ENCODE data around the gene WSB2.

DNA sequence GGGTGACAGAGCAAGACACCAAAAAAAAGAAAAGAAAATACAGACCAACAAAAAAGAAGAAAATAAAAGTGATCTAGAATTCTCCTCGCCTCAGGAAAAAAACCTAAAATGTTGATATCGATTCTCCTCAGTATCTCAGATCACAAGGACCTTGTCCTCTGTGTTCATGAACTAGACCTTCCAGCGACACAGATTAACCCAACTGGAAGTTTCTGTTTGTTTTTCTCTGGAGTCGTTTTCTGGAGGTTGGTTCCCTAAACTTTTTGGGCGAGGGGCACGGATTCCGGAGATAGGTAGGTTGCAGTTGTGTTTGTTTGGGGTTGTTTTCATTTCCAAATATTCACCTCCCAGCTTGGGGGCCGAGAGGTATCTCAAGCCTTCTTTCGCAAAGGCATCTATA lies 45.0 kb downstream of the WSB2 start:
- TF ChIP-seq GABPA (IDR thresholded peaks at IDR 0.05 in 1 of 2, conservative IDR thresholded peaks at IDR 0.05 in 1 of 2) (no peak), EGR1 (IDR thresholded peaks at IDR 0.05; ENCODE audit: low read depth in 2 of 2) (no peak), RAD21 (IDR thresholded peaks at IDR 0.05) (no peak), TAF1 (conservative IDR thresholded peaks at IDR 0.05) (no peak), FOXA1 (IDR thresholded peaks at IDR 0.05) (no peak), SP1 (IDR thresholded peaks at IDR 0.05) (peak; percentile 36), HNF4G (IDR thresholded peaks at IDR 0.05) (peak; percentile 63), JUND (IDR thresholded peaks at IDR 0.05) (peak in 1 of 2 donors; percentile 50), YY1 (IDR thresholded peaks at IDR 0.05) (no peak)
- TF ChIP-seq, protein P1, sequence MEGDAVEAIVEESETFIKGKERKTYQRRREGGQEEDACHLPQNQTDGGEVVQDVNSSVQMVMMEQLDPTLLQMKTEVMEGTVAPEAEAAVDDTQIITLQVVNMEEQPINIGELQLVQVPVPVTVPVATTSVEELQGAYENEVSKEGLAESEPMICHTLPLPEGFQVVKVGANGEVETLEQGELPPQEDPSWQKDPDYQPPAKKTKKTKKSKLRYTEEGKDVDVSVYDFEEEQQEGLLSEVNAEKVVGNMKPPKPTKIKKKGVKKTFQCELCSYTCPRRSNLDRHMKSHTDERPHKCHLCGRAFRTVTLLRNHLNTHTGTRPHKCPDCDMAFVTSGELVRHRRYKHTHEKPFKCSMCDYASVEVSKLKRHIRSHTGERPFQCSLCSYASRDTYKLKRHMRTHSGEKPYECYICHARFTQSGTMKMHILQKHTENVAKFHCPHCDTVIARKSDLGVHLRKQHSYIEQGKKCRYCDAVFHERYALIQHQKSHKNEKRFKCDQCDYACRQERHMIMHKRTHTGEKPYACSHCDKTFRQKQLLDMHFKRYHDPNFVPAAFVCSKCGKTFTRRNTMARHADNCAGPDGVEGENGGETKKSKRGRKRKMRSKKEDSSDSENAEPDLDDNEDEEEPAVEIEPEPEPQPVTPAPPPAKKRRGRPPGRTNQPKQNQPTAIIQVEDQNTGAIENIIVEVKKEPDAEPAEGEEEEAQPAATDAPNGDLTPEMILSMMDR (IDR thresholded peaks at IDR 0.05; ENCODE audit: low read depth, low read length, missing input control): no peak
- TF ChIP-seq, protein P2, sequence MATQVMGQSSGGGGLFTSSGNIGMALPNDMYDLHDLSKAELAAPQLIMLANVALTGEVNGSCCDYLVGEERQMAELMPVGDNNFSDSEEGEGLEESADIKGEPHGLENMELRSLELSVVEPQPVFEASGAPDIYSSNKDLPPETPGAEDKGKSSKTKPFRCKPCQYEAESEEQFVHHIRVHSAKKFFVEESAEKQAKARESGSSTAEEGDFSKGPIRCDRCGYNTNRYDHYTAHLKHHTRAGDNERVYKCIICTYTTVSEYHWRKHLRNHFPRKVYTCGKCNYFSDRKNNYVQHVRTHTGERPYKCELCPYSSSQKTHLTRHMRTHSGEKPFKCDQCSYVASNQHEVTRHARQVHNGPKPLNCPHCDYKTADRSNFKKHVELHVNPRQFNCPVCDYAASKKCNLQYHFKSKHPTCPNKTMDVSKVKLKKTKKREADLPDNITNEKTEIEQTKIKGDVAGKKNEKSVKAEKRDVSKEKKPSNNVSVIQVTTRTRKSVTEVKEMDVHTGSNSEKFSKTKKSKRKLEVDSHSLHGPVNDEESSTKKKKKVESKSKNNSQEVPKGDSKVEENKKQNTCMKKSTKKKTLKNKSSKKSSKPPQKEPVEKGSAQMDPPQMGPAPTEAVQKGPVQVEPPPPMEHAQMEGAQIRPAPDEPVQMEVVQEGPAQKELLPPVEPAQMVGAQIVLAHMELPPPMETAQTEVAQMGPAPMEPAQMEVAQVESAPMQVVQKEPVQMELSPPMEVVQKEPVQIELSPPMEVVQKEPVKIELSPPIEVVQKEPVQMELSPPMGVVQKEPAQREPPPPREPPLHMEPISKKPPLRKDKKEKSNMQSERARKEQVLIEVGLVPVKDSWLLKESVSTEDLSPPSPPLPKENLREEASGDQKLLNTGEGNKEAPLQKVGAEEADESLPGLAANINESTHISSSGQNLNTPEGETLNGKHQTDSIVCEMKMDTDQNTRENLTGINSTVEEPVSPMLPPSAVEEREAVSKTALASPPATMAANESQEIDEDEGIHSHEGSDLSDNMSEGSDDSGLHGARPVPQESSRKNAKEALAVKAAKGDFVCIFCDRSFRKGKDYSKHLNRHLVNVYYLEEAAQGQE (IDR thresholded peaks at IDR 0.05): peak; percentile 62
- TF ChIP-seq, protein P3, sequence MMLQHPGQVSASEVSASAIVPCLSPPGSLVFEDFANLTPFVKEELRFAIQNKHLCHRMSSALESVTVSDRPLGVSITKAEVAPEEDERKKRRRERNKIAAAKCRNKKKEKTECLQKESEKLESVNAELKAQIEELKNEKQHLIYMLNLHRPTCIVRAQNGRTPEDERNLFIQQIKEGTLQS (IDR thresholded peaks at IDR 0.05): no peak
- TF ChIP-seq, protein P4, sequence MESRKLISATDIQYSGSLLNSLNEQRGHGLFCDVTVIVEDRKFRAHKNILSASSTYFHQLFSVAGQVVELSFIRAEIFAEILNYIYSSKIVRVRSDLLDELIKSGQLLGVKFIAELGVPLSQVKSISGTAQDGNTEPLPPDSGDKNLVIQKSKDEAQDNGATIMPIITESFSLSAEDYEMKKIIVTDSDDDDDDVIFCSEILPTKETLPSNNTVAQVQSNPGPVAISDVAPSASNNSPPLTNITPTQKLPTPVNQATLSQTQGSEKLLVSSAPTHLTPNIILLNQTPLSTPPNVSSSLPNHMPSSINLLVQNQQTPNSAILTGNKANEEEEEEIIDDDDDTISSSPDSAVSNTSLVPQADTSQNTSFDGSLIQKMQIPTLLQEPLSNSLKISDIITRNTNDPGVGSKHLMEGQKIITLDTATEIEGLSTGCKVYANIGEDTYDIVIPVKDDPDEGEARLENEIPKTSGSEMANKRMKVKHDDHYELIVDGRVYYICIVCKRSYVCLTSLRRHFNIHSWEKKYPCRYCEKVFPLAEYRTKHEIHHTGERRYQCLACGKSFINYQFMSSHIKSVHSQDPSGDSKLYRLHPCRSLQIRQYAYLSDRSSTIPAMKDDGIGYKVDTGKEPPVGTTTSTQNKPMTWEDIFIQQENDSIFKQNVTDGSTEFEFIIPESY (IDR thresholded peaks at IDR 0.05): no peak

Measured in liver (tissue), 3 donors.